ENCODE results near the gene CCDC188. TPM values are rescaled to one million over a fixed set of nuclear protein-coding genes. Genes with fewer than 3 reads are reported as not detected.
A peak's percentile ranks its signal among the peaks of the same experiment; 100 is the strongest.
"Not testable (repeated sequence)": the region's sequence is repeated elsewhere in the genome, so short reads cannot be mapped to it uniquely, and the experiment has no call there.

Gene CCDC188
- total RNA-seq, 1 donor from 2014 or later, result not detected

DNA sequence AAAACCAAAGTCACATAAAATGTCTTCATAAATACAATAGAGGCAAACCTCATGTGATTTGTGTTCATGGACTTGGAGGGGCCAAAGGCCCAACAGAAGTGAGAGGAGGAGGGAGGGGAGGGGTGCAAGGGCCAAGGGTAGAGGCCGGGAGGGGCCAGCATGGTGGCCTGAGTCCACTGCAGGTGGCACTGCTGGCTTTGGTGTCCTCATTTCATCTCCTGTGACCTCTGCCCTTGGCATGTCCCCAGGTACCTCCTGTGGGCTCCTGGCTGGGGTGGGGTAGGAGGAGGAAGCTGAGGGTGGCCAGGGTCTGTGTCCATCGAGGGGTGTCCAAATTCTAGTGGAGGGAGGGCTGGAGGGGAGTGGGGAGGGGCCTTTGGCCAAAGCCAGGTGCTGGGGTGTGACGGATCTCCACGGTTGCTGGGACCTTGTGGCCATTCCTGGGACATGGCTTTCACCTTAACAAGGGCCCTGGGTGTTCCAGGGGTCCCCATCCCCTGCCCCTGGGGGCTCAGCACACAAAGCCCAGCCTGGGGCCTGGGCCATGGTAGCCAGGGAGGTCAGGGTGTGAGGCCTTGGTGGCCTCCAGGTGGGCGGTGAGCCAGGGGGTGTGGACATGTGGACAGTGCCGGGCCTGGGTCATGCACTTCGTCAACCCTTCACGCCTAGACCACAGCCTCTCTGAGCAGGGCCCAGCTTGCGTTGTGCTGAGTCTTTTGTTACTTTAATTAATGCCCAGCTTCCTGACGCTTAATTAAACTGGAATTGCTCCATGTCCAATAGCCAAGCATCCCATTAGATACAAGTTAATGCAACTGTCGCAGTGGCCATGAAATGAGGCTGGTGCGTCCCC, 20.7 kb upstream of the CCDC188 start:
- no peak for DNase-seq (ENCODE audit: low spot score)

- no peak for DNase-seq (ENCODE audit: low spot score)
Observed at GRCh38 chr22:20170170-20170569, 19.3 kb upstream of the CCDC188 start.

GRCh38 chr22:20169253-20169822, 18.5 kb upstream of the CCDC188 start:
- no peak for DNase-seq (ENCODE audit: low spot score)

DNA sequence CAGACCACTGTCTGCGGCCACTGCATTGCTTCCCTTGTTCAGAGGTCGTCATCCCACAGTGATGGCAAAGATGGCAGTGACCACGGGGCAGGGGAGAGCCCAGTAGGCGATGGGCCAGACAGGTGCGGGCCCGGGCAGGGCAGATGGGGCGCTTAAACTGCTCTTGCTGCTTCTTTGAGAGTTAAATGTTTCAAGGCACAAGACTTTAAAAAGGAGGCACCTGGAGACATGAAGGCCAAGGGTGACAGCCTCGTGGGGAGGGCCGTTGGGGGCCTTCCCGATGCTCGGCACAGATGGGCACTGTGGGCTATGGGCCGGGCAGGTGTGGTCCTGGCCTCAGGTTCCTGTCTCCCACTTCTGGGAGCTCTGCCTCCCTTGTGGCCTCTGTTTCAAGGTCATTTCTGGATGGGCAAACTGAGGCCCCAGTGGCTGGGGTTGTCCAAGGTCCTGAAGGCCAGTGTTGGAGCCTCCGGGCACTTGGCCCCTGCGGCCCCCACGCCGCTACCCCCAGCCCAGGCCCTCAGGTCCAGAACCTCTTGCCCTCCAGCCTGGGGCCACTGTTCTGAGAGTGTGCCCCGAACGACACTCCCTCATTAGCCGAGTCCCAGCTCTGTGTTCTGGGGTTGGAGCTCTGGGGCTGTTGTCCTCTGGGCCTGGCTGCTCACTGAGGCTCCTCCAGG, 16.9 kb upstream of the CCDC188 start:
- no peak for DNase-seq (ENCODE audit: low spot score)

- DNase-seq (ENCODE audit: low spot score), result no peak
Observed at GRCh38 chr22:20166703-20167102, 15.8 kb upstream of the CCDC188 start.

- DNase-seq (ENCODE audit: low spot score), result no peak
Observed at GRCh38 chr22:20165913-20166312, 15.1 kb upstream of the CCDC188 start.

- DNase-seq (ENCODE audit: low spot score), result no peak
Observed at GRCh38 chr22:20165421-20165820, 14.6 kb upstream of the CCDC188 start.

- DNase-seq (ENCODE audit: low spot score), result no peak
Observed at GRCh38 chr22:20164863-20165262, 14.0 kb upstream of the CCDC188 start.

GRCh38 chr22:20160041-20160440, 9.2 kb upstream of the CCDC188 start:
- no peak for DNase-seq (ENCODE audit: low spot score)

DNA sequence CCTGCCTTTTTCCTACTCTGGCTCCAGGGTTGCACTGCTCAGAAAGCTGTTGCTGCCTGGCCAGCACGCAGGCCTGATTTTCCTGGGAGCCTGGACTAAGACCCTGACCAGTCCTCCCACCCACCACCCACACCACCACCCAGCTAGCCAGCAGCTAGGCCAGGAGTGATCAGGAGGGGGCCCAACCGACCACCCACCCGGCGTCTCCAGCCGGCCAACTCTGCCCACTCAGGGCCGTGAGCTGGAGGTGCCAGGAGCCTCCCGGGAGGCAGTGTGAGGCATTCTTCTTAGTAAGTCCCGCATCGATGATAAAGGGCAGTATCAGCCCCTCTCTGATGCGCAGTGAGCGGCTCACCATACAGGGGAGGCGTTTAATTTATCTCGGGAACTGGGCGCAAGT, 8.7 kb upstream of the CCDC188 start:
- not testable (repeated sequence) for DNase-seq (ENCODE audit: low spot score)

DNA sequence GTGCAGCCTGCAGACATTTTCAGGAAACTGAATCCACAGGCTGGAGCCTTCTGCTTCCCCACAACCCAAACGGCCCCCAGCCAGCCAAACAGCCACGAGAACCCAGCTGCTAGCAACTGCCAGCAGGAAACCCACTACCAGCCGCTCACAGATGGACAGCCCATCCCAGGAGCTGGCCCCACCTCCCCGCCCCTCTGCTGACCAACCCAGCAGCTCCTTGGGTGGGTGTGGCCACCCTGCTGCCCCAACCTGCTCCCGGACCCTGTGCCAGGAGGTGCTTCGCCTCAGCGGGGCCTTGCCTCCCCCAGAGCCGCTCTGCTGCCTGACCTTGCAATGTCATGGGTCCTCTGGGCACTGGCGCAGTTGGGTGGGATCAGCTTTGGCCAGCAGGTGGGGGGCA, 8.2 kb upstream of the CCDC188 start:
- no peak for DNase-seq (ENCODE audit: low spot score)

DNA sequence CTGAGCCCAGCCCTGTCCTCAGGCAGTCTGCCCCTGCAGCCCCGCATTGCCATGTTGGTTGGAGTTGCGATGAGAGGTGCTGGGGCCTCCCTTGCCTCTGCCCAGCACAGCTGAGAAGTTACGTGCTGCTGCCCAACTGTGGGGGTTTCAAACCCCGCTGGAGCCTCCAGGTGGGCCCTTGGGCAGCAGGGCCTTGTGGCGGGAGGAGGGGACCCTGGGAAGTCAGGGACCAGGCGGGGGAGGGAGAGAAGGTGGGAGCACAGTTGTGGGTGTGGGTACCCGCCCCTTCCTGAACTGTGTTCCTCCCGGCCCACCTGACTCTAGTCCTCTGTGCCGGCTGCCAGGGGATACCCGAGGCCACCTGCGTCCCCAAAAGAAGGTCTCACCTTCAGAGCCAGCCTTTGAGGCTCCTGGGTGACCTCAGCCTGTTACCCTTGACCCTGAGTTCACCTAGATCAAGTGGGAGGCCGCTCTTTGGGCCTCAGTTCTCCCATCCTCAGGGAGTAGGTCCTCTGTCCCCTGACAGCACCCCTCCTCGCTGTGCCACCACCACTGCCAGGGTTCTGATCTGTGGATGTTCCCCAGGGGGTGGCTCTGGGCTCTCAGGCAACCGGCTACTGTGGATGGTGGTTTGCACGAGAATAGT, 7.7 kb upstream of the CCDC188 start:
- DNase-seq (ENCODE audit: low spot score), result no peak

DNA sequence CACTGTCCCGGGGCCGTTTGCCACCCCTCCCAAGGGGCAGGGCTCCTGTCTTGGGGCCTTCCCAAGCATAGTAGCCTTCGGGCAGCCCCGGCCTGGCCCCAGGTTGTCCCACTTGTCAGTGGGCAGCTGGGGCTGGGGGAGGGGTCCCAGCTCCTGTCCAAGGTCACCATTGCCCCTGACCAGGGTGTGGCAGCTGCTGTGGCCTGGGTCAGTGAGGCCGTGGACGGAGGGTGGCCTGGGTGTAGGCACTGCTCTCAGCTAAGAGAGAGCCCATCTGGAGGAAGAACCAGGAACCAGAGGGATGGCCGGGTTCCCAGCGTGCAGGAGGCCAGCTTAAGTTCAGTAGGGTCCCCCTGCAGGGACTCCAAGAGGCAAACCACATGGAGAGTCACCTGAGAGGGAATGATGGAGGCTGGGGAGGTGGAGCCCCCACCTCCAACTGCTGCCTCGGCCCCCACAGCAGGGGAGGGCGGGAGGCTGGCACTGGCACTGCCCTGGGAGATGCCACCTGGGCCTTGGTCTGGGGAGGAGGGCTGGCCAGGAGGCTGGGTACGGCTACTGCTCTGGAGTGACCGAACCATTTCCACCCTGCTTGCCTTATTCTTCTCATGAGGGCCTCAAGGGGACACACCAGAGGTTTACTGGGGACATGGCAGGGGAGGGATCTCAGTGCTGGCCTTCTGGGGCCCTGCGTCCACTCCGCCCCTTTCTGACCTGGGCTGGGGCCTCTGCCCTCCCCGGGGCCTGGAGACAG, 6.8 kb upstream of the CCDC188 start:
- no peak for DNase-seq (ENCODE audit: low spot score)

- DNase-seq (ENCODE audit: low spot score), result peak; percentile 58
Observed at GRCh38 chr22:20156611-20157429, 6.0 kb upstream of the CCDC188 start.

- DNase-seq (ENCODE audit: low spot score), result no peak
Observed at GRCh38 chr22:20156042-20156389, 5.2 kb upstream of the CCDC188 start.

- DNase-seq (ENCODE audit: low spot score), result no peak
Observed at GRCh38 chr22:20155330-20156041, 4.6 kb upstream of the CCDC188 start.

DNA sequence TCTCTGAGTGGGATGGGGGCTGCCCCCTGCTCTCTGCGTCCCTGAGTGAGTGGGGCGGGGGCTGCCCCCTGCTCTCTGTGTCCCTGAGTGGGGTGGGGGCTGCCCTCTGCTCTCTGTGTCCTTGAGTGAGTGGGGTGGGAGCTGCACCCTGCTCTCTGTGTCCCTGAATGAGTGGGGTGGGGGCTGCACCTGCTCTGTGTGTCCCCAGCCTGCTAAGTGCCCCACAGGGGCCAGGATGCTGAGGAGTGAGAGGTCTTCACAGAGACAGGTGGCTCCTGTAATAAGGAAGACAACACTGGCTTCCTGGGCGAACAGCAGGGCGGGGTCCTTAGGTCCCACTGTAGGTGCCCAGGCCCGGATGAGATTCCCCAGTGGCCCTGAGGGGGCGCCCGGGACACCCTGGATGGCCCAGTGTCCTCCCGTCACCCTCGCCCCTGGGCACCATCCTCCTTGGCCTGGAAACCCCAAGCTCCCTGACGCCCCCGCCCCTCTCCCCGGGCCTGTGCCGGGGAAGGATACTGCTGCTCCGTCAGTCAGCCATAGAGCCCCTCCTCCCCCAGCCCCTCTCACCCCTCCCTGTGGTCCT, 3.8 kb upstream of the CCDC188 start:
- DNase-seq (ENCODE audit: low spot score), result no peak

GRCh38 chr22:20153945-20154344, 3.1 kb upstream of the CCDC188 start:
- no peak for DNase-seq (ENCODE audit: low spot score)

DNA sequence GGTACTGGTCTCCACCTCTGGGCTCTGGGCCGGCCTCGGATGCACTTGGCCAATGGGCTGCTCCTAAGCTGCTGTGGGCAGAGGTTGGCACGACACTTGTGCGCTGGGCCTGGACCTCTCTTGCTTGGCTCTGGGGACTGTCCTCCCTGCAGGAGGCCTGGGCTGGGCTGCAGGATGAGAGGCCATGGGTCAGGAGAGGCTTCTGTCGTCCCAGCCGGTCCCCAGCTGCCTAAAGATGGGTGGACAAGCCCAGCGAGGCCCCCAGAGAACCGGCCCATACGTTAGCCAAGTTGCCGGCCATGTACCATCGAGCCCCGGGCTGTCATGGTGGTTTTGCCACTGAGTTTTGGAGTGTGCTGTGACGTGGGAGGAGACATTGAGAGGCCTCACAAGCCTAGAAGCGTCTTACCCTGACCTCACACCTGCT, 1.6 kb upstream of the CCDC188 start:
- DNase-seq (ENCODE audit: low spot score), result no peak

DNA sequence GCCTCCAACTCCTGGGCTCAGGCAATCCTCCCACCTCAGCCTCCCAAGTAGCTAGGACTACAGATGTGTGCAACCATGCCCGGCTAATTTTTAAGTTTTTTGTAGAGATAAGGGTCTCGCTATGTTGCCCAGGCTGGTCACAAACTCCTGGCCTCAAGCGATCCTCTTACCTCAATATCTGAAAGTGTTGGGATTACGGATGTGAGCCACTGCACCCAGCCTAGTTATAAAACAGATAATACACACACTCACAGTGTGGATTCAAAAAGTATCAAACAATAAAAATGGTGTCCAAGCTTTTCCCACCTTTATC, 377 bp upstream of the CCDC188 start:
- DNase-seq (ENCODE audit: low spot score), result no peak

Data from umbilical cord (tissue), 2 donors.